K562 (cell line): Measurements from ENCODE around the gene WFIKKN1. TPM values are rescaled to one million over a fixed set of nuclear protein-coding genes. Genes with fewer than 3 reads are reported as not detected.

Source experiments
- BCOR ChIP-seq: fragments of 450-650 bp; IDR thresholded peaks from 2 replicates; pipeline ENCODE4 v1.6.1; 2016
- BRF1 ChIP-seq: IDR thresholded peaks from 3 replicates; pipeline ENCODE4 v1.6.1; 2011; ENCODE audit warnings: borderline replicate concordance, mild to moderate bottlenecking; ENCODE audit not compliant: insufficient read length; ENCODE audit errors: extremely low read depth
- CC2D1A ChIP-seq: fragments of 450-650 bp; IDR thresholded peaks from 2 replicates; pipeline ENCODE4 v1.6.1; 2017; ENCODE audit warnings: mild to moderate bottlenecking
- CCAR2 ChIP-seq: fragments of 200-400 bp; formaldehyde crosslinking; IDR thresholded peaks from 2 replicates; pipeline ENCODE4 v1.6.1; 2017; ENCODE audit warnings: mild to moderate bottlenecking, low read depth, low read length
- DMBX1 ChIP-seq: fragments of 250-450 bp; sonication (Bioruptor Pico); IDR thresholded peaks from 2 replicates; pipeline ENCODE4 v1.8.0; 2022; ENCODE audit warnings: inconsistent platforms, mild to moderate bottlenecking, moderate library complexity, borderline replicate concordance
- MTA2 ChIP-seq: fragments of 450-650 bp; IDR thresholded peaks from 2 replicates; pipeline ENCODE4 v1.6.1; 2016; ENCODE audit warnings: low read depth
- NCOA6 ChIP-seq: fragments of 450-650 bp; IDR thresholded peaks from 2 replicates; pipeline ENCODE4 v1.6.1; 2017; ENCODE audit warnings: mild to moderate bottlenecking
- USF1 ChIP-seq: sonication (generic); formaldehyde crosslinking; IDR thresholded peaks from 2 replicates; pipeline ENCODE4 v1.9.0; 2022; ENCODE audit warnings: mild to moderate bottlenecking, missing genetic modification reagents
- ZC3H11A ChIP-seq: IDR thresholded peaks from 2 replicates; pipeline ENCODE4 v1.6.1; 2012; ENCODE audit warnings: low read depth, low read length, improper control_type of control experiment
- ZNF354B ChIP-seq: fragments of 250-450 bp; sonication (Bioruptor Pico); IDR thresholded peaks from 2 replicates; pipeline ENCODE4 v1.4.0; 2020
- polyA plus RNA-seq, 8 experiments: library from polyadenylated mRNA; depleted of rRNA in 4 of 8; stranded (reverse) in 5 of 8; unstranded in 3 of 8; fragments of >200 nt; fragmentation: Nextera tagmentation in 2 of 8; fragmentation: Illumina TruSeq in 1 of 8; extraction: Ambion mirVana in 2 of 8; extraction: Trizol in 1 of 8; gene quantifications; 2 replicates each; pipeline versions ENCODE4 v1.2.1 to v1.2.3, GENCODE V29; 2011 to 2014; ENCODE audit warnings: inconsistent platforms in 1 of 8, missing spikeins in 1 of 8
- total RNA-seq, 7 experiments: library from RNA; depleted of rRNA in 6 of 7; stranded (reverse); fragments of >200 nt in 6 of 7; fragmentation: Illumina TruSeq in 2 of 7; extraction: Trizol in 2 of 7; gene quantifications; 2 replicates each; pipeline versions ENCODE4 v1.2.1 to v1.2.3, GENCODE V29; 2011 to 2021; ENCODE audit warnings: low replicate concordance in 1 of 7
- TF ChIP-seq, protein P1 (sequence below): fragments of 200-400 bp; formaldehyde crosslinking; IDR thresholded peaks from 2 replicates; pipeline ENCODE4 v1.6.1; 2017; ENCODE audit warnings: mild to moderate bottlenecking, low read depth, low read length, moderate library complexity

Gene WFIKKN1
- total and polyA plus RNA-seq, 9 of the 15 experiments (the other 6 are each of a cell fraction or from before 2014, with no cell fraction given): 0.14 to 1.1 (median 0.50) TPM; not detected in 4

GRCh38 chr16:667780-668518, 37.2 kb downstream of the WFIKKN1 start, which contains the start of gene RHOT2 (continued):
- TF ChIP-seq DMBX1 (CRISPR knock-in tag) (no peak), NCOA6 (no peak), BCOR (no peak), MTA2 (no peak), BRF1 (no peak), CC2D1A (no peak), ZNF354B (CRISPR knock-in tag) (no peak), USF1 (CRISPR knock-in tag) (no peak), CCAR2 (no peak), ZC3H11A (no peak)
- TF ChIP-seq, protein P1, sequence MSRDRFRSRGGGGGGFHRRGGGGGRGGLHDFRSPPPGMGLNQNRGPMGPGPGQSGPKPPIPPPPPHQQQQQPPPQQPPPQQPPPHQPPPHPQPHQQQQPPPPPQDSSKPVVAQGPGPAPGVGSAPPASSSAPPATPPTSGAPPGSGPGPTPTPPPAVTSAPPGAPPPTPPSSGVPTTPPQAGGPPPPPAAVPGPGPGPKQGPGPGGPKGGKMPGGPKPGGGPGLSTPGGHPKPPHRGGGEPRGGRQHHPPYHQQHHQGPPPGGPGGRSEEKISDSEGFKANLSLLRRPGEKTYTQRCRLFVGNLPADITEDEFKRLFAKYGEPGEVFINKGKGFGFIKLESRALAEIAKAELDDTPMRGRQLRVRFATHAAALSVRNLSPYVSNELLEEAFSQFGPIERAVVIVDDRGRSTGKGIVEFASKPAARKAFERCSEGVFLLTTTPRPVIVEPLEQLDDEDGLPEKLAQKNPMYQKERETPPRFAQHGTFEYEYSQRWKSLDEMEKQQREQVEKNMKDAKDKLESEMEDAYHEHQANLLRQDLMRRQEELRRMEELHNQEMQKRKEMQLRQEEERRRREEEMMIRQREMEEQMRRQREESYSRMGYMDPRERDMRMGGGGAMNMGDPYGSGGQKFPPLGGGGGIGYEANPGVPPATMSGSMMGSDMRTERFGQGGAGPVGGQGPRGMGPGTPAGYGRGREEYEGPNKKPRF: no peak
